ENCODE results near the gene DHH.

DNA sequence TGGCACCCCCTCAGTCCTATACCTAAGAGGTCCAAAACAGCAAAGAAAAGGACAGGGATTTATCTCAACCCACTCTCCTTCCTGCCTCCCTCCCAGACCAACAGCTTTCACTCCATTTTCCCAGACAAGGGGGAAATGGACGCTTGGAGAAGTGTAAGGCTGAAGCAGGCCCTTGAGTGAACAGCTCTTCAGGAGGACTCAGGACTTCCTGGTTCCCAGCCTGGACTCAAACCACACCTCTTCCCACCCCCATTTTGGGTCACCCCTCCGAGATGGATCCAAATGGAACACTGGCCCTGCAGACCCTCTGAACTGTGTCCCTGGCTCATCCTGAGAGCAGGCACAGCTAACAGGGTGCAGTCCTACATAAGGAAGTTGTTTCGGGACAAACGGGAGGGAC lies 36.7 kb downstream of the DHH start:
- no peak for TF ChIP-seq HDGF (IDR thresholded peaks at IDR 0.05)
- TF ChIP-seq, protein P1, sequence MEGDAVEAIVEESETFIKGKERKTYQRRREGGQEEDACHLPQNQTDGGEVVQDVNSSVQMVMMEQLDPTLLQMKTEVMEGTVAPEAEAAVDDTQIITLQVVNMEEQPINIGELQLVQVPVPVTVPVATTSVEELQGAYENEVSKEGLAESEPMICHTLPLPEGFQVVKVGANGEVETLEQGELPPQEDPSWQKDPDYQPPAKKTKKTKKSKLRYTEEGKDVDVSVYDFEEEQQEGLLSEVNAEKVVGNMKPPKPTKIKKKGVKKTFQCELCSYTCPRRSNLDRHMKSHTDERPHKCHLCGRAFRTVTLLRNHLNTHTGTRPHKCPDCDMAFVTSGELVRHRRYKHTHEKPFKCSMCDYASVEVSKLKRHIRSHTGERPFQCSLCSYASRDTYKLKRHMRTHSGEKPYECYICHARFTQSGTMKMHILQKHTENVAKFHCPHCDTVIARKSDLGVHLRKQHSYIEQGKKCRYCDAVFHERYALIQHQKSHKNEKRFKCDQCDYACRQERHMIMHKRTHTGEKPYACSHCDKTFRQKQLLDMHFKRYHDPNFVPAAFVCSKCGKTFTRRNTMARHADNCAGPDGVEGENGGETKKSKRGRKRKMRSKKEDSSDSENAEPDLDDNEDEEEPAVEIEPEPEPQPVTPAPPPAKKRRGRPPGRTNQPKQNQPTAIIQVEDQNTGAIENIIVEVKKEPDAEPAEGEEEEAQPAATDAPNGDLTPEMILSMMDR (IDR thresholded peaks at IDR 0.05 in 2 of 3, conservative IDR thresholded peaks at IDR 0.05 in 1 of 3; ENCODE audit: control insufficient read depth in 2 of 3, extremely low read depth in 1 of 3, insufficient read depth in 1 of 3, low read depth in 3 of 3, low read length in 3 of 3) = no peak
- no peak for TF ChIP-seq EZH2 (IDR thresholded peaks at IDR 0.05; ENCODE audit: borderline replicate concordance, control insufficient read depth, low read depth, low read length)
